BE2C (cell line): ENCODE data around the gene CEPT1.

ENCODE experiments used
- DNase-seq: peaks from one replicate; pipeline ENCODE4 v3.0.0-alpha.2; 2020
- H3K27me3 ChIP-seq: fragments of 250-450 bp; sonication (Bioruptor Pico); 2 replicates; pipeline ENCODE4 v1.5.1; 2020; ENCODE audit warnings: mild to moderate bottlenecking
- H3K36me3 ChIP-seq: fragments of 250-450 bp; sonication (Bioruptor Pico); 2 replicates; pipeline ENCODE4 v1.5.1; 2020; ENCODE audit warnings: mild to moderate bottlenecking
- H3K4me1 ChIP-seq: fragments of 250-450 bp; sonication (Bioruptor Pico); 2 replicates; pipeline ENCODE4 v1.5.1; 2020
- H3K4me3 ChIP-seq: 2 replicates; pipeline ENCODE4 v1.5.1; 2011; ENCODE audit warnings: low read depth, low read length
- H3K9me3 ChIP-seq: fragments of 250-450 bp; sonication (Bioruptor Pico); 2 replicates; pipeline ENCODE4 v1.5.1; 2020
- TF ChIP-seq, protein P1 (sequence below): IDR thresholded peaks from 2 replicates; pipeline ENCODE4 v1.5.1; 2012; ENCODE audit warnings: mild to moderate bottlenecking, low read depth, low read length

Gene CEPT1

DNA sequence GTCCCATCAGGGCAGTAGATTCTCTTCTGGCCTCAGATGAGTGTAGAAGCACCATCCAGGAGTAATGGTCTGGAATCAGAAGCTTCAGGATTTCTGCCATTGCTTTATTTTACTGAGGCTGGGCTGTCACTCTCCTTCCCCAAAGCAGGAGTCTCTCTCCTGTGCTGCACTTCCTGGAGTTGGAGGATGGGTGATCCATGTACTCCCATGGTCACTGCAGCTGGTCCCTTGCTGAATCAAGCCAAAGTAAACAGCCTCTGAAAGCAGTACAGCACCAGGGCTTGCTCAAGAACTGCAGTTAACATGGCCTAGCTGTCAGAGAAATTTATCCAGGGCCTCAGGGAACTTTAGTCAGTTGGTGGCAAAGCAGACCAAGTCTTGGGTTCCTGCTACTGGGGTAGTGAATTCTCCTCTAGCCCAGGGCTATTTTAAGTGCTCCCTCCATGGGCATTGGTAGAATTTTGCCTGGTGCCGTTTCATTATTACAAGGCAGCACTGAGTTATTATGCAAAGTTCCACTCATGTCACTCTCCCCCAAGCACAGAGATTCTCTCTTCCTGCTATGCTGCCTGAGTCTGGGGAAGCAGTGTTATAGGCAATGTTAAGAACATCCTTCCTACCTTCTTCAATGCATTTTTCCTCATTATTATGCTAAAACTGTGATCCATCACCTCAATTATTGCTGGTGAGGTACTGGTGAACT is 29.7 kb upstream of the CEPT1 start:
- H3K36me3 ChIP-seq: no peaks in the 10 kb centered on the region
- no peaks in the 10 kb centered on the region for H3K27me3 ChIP-seq
- TF ChIP-seq, protein P1, sequence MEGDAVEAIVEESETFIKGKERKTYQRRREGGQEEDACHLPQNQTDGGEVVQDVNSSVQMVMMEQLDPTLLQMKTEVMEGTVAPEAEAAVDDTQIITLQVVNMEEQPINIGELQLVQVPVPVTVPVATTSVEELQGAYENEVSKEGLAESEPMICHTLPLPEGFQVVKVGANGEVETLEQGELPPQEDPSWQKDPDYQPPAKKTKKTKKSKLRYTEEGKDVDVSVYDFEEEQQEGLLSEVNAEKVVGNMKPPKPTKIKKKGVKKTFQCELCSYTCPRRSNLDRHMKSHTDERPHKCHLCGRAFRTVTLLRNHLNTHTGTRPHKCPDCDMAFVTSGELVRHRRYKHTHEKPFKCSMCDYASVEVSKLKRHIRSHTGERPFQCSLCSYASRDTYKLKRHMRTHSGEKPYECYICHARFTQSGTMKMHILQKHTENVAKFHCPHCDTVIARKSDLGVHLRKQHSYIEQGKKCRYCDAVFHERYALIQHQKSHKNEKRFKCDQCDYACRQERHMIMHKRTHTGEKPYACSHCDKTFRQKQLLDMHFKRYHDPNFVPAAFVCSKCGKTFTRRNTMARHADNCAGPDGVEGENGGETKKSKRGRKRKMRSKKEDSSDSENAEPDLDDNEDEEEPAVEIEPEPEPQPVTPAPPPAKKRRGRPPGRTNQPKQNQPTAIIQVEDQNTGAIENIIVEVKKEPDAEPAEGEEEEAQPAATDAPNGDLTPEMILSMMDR: no peak
- DNase-seq: no peak
- H3K4me3 ChIP-seq: no peak overlapping the region
- H3K9me3 ChIP-seq: no peaks in the 10 kb centered on the region
- no peaks in the 10 kb centered on the region for H3K4me1 ChIP-seq

DNA sequence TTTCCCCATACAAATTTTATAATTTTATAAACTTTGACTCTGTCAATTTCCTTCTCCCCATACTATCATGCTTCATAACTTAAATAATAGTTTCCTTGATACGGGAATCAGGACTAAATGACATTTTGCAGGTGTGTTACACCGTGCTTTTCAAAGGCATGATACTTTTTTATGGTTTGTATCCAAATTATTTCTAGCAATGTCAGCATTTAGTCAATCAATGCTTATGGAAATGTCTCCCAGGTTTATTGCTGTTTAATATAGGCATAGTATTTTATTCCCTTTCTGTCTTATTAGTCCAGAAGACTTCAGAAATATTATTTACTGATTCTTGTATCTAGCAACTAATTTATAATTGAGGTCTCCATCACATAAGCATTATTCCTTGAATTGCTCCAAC is 23.5 kb upstream of the CEPT1 start:
- no peak overlapping the region for H3K4me3 ChIP-seq
- H3K36me3 ChIP-seq: peaks cover 20% of the 10 kb centered on the region
- no peaks in the 10 kb centered on the region for H3K4me1 ChIP-seq
- H3K27me3 ChIP-seq: no peaks in the 10 kb centered on the region
- TF ChIP-seq, protein P1: no peak
- DNase-seq: no peak
- H3K9me3 ChIP-seq: no peaks in the 10 kb centered on the region

DNA sequence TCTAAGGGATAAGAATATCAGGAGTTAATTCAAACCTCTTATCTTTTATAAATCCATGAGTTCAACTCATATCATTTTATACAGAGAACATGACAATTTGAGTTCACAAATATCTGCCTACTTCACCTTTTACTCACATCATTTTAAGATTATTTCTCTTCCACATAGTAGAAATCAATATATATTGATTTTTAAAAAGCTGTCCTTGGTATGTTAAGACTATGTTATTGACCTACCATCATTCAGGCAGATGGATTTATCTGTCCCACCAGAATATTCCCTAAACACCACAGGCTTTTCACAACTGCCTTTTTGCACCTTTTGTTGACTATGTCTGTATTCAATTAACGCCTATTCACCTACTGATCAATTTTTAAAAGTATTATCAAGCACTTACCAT is 13.7 kb upstream of the CEPT1 start:
- H3K36me3 ChIP-seq: peaks cover 15% of the 10 kb centered on the region
- H3K4me3 ChIP-seq: no peak overlapping the region
- TF ChIP-seq, protein P1: no peak
- H3K4me1 ChIP-seq: no peaks in the 10 kb centered on the region
- no peaks in the 10 kb centered on the region for H3K27me3 ChIP-seq
- DNase-seq: no peak
- H3K9me3 ChIP-seq: no peaks in the 10 kb centered on the region

DNA sequence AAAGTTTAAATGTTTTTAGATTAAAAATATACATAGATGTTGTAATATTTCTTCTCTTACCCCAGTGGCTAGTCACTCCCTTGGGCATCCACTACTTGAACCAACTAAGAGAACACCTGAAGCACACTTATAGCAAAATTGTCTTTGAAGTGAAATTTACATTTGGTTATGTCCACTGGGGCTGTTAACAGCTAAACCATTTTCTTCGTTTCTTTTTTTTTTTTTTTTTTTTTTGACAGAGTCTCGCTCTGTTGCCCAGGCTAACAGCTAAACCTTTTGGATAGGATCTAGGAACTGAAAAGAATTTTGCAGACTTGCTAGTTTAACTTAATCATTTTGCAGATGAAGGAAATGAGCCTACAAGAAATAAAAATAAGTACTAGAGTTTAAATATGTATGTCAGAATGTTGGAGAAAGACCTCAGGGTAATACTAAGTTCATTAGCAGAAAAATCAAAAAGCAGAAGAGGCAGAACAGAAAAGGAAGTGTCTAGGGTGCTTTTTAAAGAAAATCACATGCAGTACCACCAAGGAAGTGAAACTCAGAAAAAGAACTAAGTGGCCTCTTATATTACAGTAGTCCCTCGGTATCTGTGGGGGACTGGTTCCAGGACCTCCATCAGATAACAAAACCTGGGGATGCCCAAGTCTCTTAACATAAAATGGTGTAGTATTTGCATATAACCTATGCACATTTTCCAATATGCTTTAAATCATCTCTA is 11.9 kb upstream of the CEPT1 start:
- TF ChIP-seq, protein P1: no peak
- DNase-seq: no peak
- H3K9me3 ChIP-seq: no peaks in the 10 kb centered on the region
- peaks cover 15% of the 10 kb centered on the region for H3K36me3 ChIP-seq
- no peaks in the 10 kb centered on the region for H3K27me3 ChIP-seq
- no peak overlapping the region for H3K4me3 ChIP-seq
- no peaks in the 10 kb centered on the region for H3K4me1 ChIP-seq

DNA sequence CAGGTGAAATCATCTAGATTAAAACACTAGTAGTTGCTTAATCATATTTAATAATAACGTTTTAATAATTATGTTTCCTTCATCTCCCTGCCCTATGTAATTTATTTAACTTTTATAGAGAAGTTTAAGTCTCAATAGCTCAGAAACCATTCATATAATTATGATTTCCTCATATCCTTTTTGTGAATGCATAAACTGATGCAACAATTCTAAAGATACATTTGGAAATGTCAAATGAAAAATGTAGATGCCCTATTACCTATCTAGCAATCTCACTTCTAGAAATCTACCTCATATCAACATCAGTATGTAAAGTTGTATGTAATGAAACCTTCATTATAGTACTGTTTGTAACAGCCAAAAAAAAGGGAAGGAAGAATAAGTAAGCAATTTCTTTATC is 10.6 kb upstream of the CEPT1 start:
- no peak for DNase-seq
- Histone ChIP-seq H3K9me3 (no peaks in the 10 kb centered on the region), H3K27me3 (no peaks in the 10 kb centered on the region), H3K4me3 (no peak overlapping the region), H3K4me1 (no peaks in the 10 kb centered on the region), H3K36me3 (peaks cover 18% of the 10 kb centered on the region)
- TF ChIP-seq, protein P1: no peak

DNA sequence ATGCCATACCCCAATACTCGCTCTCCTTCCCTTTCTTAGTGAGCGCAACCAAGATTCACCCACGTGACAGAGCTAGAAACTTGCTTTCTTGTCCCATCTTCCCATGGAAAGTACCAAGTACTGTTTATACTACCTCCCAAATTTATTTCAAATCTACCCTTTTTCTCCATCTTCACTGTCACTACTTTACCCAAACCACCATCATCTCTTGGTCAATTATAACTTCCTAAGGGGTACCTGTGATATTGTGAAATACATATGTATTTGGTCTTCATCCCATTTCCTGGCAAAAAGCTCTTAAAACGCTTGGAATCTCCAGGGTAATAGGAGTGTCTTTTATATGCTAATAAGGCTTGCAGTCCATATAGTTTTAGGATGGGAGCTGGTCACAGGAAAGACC is 8.3 kb upstream of the CEPT1 start:
- Histone ChIP-seq H3K36me3 (peaks cover 10% of the 10 kb centered on the region), H3K4me3 (no peak overlapping the region), H3K9me3 (no peaks in the 10 kb centered on the region), H3K4me1 (no peaks in the 10 kb centered on the region), H3K27me3 (no peaks in the 10 kb centered on the region)
- TF ChIP-seq, protein P1: no peak
- no peak for DNase-seq
